ENCODE results near the gene GAB2. TPM values are rescaled to one million over a fixed set of nuclear protein-coding genes. Genes with fewer than 3 reads are reported as not detected.

GAB2 gene
- total RNA-seq, 1 experiment from 2014 or later = 10.0 TPM

GRCh38 chr11:78331711-78332110, 85.9 kb downstream of the GAB2 start:
- Histone ChIP-seq H3K27me3 (ENCODE audit: control insufficient read depth, insufficient read depth, low read length) (no peaks in the 10 kb centered on the region), H3K27ac (ENCODE audit: low read length) (no peak overlapping the region), H3K4me1 (ENCODE audit: control insufficient read depth, insufficient read depth, low read length) (no peaks in the 10 kb centered on the region), H3K36me3 (ENCODE audit: control insufficient read depth, insufficient read depth, low read length) (no peaks in the 10 kb centered on the region), H3K4me3 (ENCODE audit: low read depth in 2 of 2, low read length in 2 of 2) (no peak overlapping the region), H3K9me3 (ENCODE audit: control insufficient read depth, insufficient read depth, low read depth, low read length) (no peaks in the 10 kb centered on the region)
- ChIA-PET CTCF (no interaction called here), POLR2A (interaction anchor here (0.5 kb wide), 1 partner anchor 9 kb away, joined by 3 read pairs; no protein-coding TSS in a partner anchor)
- intact Hi-C loops (cut with micrococcal nuclease; ENCODE audit: unreplicated experiment) = no loop called here
- TF ChIP-seq TCF7L2 (IDR thresholded peaks at IDR 0.05; ENCODE audit: low read depth, low read length) (no peak), CTCF (IDR thresholded peaks at IDR 0.05) (no peak), REST (IDR thresholded peaks at IDR 0.05; ENCODE audit: insufficient read depth in 1 of 2, low read depth in 2 of 2, low read length in 1 of 2) (no peak), SIN3A (IDR thresholded peaks at IDR 0.05; ENCODE audit: borderline replicate concordance, insufficient read depth, low read depth, low read length) (no peak), POLR2AphosphoS5 (IDR thresholded peaks at IDR 0.05; ENCODE audit: low read depth, low read length) (no peak)
- no peak for ATAC-seq
- in situ Hi-C loops (cut with HindIII; ENCODE audit: low pct_unique_long_range_greater_than_20kb, low sequenced_read_pairs) = no loop called here
- no TSS peak for BruUV-seq (replicated peaks)
- no peak for DNase-seq (ENCODE audit: low read depth, low spot score)

- Histone ChIP-seq H3K27ac (ENCODE audit: low read length) (no peak overlapping the region), H3K4me1 (ENCODE audit: control insufficient read depth, insufficient read depth, low read length) (no peaks in the 10 kb centered on the region), H3K4me3 (ENCODE audit: low read depth in 2 of 2, low read length in 2 of 2) (no peak overlapping the region), H3K9me3 (ENCODE audit: control insufficient read depth, insufficient read depth, low read depth, low read length) (no peaks in the 10 kb centered on the region), H3K36me3 (ENCODE audit: control insufficient read depth, insufficient read depth, low read length) (no peaks in the 10 kb centered on the region), H3K27me3 (ENCODE audit: control insufficient read depth, insufficient read depth, low read length) (no peaks in the 10 kb centered on the region)
- intact Hi-C loops (cut with micrococcal nuclease; ENCODE audit: unreplicated experiment) (no loop called here), in situ Hi-C loops (cut with HindIII; ENCODE audit: low pct_unique_long_range_greater_than_20kb, low sequenced_read_pairs) (no loop called here)
- TF ChIP-seq TCF7L2 (IDR thresholded peaks at IDR 0.05; ENCODE audit: low read depth, low read length) (no peak), POLR2AphosphoS5 (IDR thresholded peaks at IDR 0.05; ENCODE audit: low read depth, low read length) (no peak), CTCF (IDR thresholded peaks at IDR 0.05) (no peak), REST (IDR thresholded peaks at IDR 0.05; ENCODE audit: insufficient read depth in 1 of 2, low read depth in 2 of 2, low read length in 1 of 2) (no peak), SIN3A (IDR thresholded peaks at IDR 0.05; ENCODE audit: borderline replicate concordance, insufficient read depth, low read depth, low read length) (no peak)
- ChIA-PET POLR2A (no interaction called here), CTCF (no interaction called here)
- BruUV-seq (replicated peaks) = no TSS peak
- ATAC-seq = no peak
- DNase-seq (ENCODE audit: low read depth, low spot score) = no peak
Observed at GRCh38 chr11:78330361-78330760, 87.3 kb downstream of the GAB2 start.
